Measurements from ENCODE around the gene SOX12. TPM values are rescaled to one million over a fixed set of nuclear protein-coding genes. Genes with fewer than 3 reads are reported as not detected.

The SOX12 gene
- total RNA-seq, 1 donor from 2014 or later: 10.2 TPM

- TF ChIP-seq CTCF (IDR thresholded peaks at IDR 0.05; ENCODE audit: insufficient read depth, low read length, poor library complexity, severe bottlenecking): no peak
These were observed 12.5 kb upstream of the SOX12 start for GRCh38 chr20:312866-313265.

GRCh38 chr20:313402-313801 lies 11.9 kb upstream of the SOX12 start:
- no peak overlapping the region for H3K4me3 ChIP-seq (ENCODE audit: low read depth, low read length)
- H3K27me3 ChIP-seq (ENCODE audit: control insufficient read depth, insufficient read depth, low read length): no peaks in the 10 kb centered on the region
- no peak for TF ChIP-seq CTCF (IDR thresholded peaks at IDR 0.05; ENCODE audit: insufficient read depth, low read length, poor library complexity, severe bottlenecking)
- no peaks in the 10 kb centered on the region for H3K36me3 ChIP-seq (ENCODE audit: control insufficient read depth, insufficient read depth, low read length)
- no peak for DNase-seq (ENCODE audit: low read depth)

More at GRCh38 chr20:312866-313265, 12.5 kb upstream of the SOX12 start:
- DNase-seq (ENCODE audit: low read depth): no peak
- Histone ChIP-seq H3K27me3 (ENCODE audit: control insufficient read depth, insufficient read depth, low read length) (no peaks in the 10 kb centered on the region), H3K4me3 (ENCODE audit: low read depth, low read length) (no peak overlapping the region), H3K36me3 (ENCODE audit: control insufficient read depth, insufficient read depth, low read length) (no peaks in the 10 kb centered on the region)

- H3K4me3 ChIP-seq (ENCODE audit: low read depth, low read length): no peak overlapping the region
- TF ChIP-seq CTCF (IDR thresholded peaks at IDR 0.05; ENCODE audit: insufficient read depth, low read length, poor library complexity, severe bottlenecking): no peak
- H3K36me3 ChIP-seq (ENCODE audit: control insufficient read depth, insufficient read depth, low read length): no peaks in the 10 kb centered on the region
- no peaks in the 10 kb centered on the region for H3K27me3 ChIP-seq (ENCODE audit: control insufficient read depth, insufficient read depth, low read length)
- DNase-seq (ENCODE audit: low read depth): no peak
These were observed 11.4 kb upstream of the SOX12 start for GRCh38 chr20:313948-314347.

- DNase-seq (ENCODE audit: low read depth): no peak
- Histone ChIP-seq H3K36me3 (ENCODE audit: control insufficient read depth, insufficient read depth, low read length) (no peaks in the 10 kb centered on the region), H3K27me3 (ENCODE audit: control insufficient read depth, insufficient read depth, low read length) (no peaks in the 10 kb centered on the region), H3K4me3 (ENCODE audit: low read depth, low read length) (no peak overlapping the region)
- TF ChIP-seq CTCF (IDR thresholded peaks at IDR 0.05; ENCODE audit: insufficient read depth, low read length, poor library complexity, severe bottlenecking): no peak
These were observed 8.9 kb upstream of the SOX12 start for GRCh38 chr20:316316-317068.

GRCh38 chr20:324177-325044 lies 941 bp upstream of the SOX12 start:
- Histone ChIP-seq H3K27me3 (ENCODE audit: control insufficient read depth, insufficient read depth, low read length) (no peaks in the 10 kb centered on the region), H3K36me3 (ENCODE audit: control insufficient read depth, insufficient read depth, low read length) (no peaks in the 10 kb centered on the region), H3K4me3 (ENCODE audit: low read depth, low read length) (peak overlapping the region; percentile 67)
- TF ChIP-seq CTCF (IDR thresholded peaks at IDR 0.05; ENCODE audit: insufficient read depth, low read length, poor library complexity, severe bottlenecking): peak; percentile 48
- DNase-seq (ENCODE audit: low read depth): no peak

All from kidney epithelial cell (primary cell).